Measurements from ENCODE around the gene ACVR1B. TPM values are rescaled to one million over a fixed set of nuclear protein-coding genes. Genes with fewer than 3 reads are reported as not detected.

ACVR1B gene
- total RNA-seq, 1 donor from 2014 or later, result 15.1 TPM

DNA sequence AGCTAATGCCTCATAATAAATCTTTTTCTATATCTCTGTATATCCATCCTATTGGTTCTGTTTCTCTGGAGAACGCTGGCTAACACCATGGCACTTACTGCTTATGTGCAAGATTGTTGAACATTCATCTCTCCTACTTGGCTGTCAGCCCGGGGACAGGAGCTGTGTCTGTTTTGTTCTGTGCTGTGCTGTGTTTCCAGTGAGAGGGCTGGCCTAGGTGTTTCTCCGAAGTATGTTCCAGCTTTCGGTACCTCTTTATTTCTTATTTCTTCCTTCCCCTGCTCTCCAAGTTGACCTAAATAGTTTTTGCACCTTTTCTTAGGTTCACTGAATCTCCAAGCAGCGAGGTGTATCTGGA, 80.9 kb downstream of the ACVR1B start:
- no peak for DNase-seq (ENCODE audit: low read depth)
- peak overlapping the region; percentile 18 for H3K4me3 ChIP-seq (ENCODE audit: low read depth, low read length)
- TF ChIP-seq, protein P1, sequence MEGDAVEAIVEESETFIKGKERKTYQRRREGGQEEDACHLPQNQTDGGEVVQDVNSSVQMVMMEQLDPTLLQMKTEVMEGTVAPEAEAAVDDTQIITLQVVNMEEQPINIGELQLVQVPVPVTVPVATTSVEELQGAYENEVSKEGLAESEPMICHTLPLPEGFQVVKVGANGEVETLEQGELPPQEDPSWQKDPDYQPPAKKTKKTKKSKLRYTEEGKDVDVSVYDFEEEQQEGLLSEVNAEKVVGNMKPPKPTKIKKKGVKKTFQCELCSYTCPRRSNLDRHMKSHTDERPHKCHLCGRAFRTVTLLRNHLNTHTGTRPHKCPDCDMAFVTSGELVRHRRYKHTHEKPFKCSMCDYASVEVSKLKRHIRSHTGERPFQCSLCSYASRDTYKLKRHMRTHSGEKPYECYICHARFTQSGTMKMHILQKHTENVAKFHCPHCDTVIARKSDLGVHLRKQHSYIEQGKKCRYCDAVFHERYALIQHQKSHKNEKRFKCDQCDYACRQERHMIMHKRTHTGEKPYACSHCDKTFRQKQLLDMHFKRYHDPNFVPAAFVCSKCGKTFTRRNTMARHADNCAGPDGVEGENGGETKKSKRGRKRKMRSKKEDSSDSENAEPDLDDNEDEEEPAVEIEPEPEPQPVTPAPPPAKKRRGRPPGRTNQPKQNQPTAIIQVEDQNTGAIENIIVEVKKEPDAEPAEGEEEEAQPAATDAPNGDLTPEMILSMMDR (IDR thresholded peaks at IDR 0.05; ENCODE audit: insufficient read depth, low read length, poor library complexity, severe bottlenecking), result no peak
- H3K36me3 ChIP-seq (ENCODE audit: control insufficient read depth, insufficient read depth, low read length), result no peaks in the 10 kb centered on the region
- H3K27me3 ChIP-seq (ENCODE audit: control insufficient read depth, insufficient read depth, low read length), result peaks cover 5% of the 10 kb centered on the region

GRCh38 chr12:52032804-52033445, 81.4 kb downstream of the ACVR1B start:
- peak; percentile 86 for DNase-seq (ENCODE audit: low read depth)
- TF ChIP-seq, protein P1 (IDR thresholded peaks at IDR 0.05; ENCODE audit: insufficient read depth, low read length, poor library complexity, severe bottlenecking), result no peak
- Histone ChIP-seq H3K4me3 (ENCODE audit: low read depth, low read length) (peak overlapping the region; percentile 32), H3K36me3 (ENCODE audit: control insufficient read depth, insufficient read depth, low read length) (no peaks in the 10 kb centered on the region), H3K27me3 (ENCODE audit: control insufficient read depth, insufficient read depth, low read length) (peaks cover 5% of the 10 kb centered on the region)

DNA sequence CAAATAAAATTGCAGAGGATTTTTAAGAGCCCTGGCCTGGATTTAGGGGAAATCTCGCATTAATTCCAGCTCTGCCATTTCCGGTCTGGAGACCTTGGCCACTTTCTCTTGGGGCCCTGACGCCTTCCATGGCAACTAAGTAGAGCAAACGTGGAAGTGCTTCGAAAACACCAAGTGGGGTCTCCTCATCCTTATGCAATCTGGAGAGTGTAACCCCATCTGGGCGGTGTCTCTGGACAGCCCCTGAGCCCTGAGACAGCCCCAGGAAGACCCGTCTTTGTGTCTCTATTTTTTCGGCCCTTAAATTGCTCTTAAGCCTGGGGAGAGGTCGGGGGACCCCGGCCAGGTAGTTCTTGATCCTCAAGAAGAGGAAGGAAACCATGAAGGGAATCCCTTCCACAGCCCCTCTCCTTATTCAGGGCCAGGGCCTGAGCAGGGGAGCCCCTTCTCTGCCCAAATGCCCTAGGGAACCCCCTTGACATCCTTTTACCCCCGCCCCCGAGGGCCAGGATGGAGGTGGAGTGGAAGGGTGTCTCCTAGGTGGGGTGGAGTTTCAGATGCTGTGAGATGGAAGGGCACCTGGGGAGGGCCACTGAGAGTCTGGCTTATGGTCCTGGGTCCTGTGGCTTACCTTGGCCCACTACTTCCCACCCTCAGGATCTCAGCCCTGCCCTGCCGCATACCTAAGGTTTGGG, 82.1 kb downstream of the ACVR1B start:
- Histone ChIP-seq H3K4me3 (ENCODE audit: low read depth, low read length) (peak overlapping the region; percentile 32), H3K36me3 (ENCODE audit: control insufficient read depth, insufficient read depth, low read length) (no peaks in the 10 kb centered on the region), H3K27me3 (ENCODE audit: control insufficient read depth, insufficient read depth, low read length) (peaks cover 5% of the 10 kb centered on the region)
- DNase-seq (ENCODE audit: low read depth), result no peak
- TF ChIP-seq, protein P1 (IDR thresholded peaks at IDR 0.05; ENCODE audit: insufficient read depth, low read length, poor library complexity, severe bottlenecking), result no peak

- no peak for DNase-seq (ENCODE audit: low read depth)
- no peak overlapping the region for H3K4me3 ChIP-seq (ENCODE audit: low read depth, low read length)
- H3K27me3 ChIP-seq (ENCODE audit: control insufficient read depth, insufficient read depth, low read length), result peaks cover 5% of the 10 kb centered on the region
- no peaks in the 10 kb centered on the region for H3K36me3 ChIP-seq (ENCODE audit: control insufficient read depth, insufficient read depth, low read length)
- TF ChIP-seq, protein P1 (IDR thresholded peaks at IDR 0.05; ENCODE audit: insufficient read depth, low read length, poor library complexity, severe bottlenecking), result no peak
These were observed 83.7 kb downstream of the ACVR1B start for GRCh38 chr12:52035190-52035589.

DNA sequence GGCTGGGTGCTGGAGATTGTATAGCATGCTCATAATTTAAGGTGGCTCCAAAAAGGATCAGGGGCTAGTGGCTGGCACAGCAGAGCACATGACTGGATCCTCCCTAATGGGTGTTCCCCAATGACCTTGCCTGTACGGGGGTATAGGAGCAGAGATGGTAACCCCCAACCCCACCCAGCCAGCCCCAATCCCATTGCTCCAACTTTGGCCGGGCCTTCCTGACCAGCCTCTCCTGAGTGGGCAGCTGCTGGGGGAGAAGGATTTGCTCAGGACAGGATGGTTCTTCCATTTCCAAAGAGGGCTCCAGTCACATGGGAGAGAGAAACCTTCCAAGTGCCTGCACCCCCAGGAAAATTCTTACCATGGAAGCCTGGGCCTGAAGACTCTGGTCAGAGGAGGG, 84.4 kb downstream of the ACVR1B start:
- no peak overlapping the region for H3K4me3 ChIP-seq (ENCODE audit: low read depth, low read length)
- peaks cover 5% of the 10 kb centered on the region for H3K27me3 ChIP-seq (ENCODE audit: control insufficient read depth, insufficient read depth, low read length)
- DNase-seq (ENCODE audit: low read depth), result no peak
- no peaks in the 10 kb centered on the region for H3K36me3 ChIP-seq (ENCODE audit: control insufficient read depth, insufficient read depth, low read length)
- TF ChIP-seq, protein P1 (IDR thresholded peaks at IDR 0.05; ENCODE audit: insufficient read depth, low read length, poor library complexity, severe bottlenecking), result no peak

All from kidney epithelial cell (primary cell).